Daoy (cell line): ENCODE measurements around the gene ELOVL5. TPM values are rescaled to one million over a fixed set of nuclear protein-coding genes. Genes with fewer than 3 reads are reported as not detected.

Experiments used
- DNase-seq: peaks from one replicate; pipeline ENCODE4 v3.0.0-alpha.2; 2015; ENCODE audit warnings: low read depth
- total RNA-seq: library from RNA; depleted of rRNA; stranded (reverse); fragments of >200 nt; shearing (Covaris generic); gene quantifications from 2 replicates; pipeline ENCODE4 v1.2.3, GENCODE V29; 2014; rRNA removed

ELOVL5 gene
- total RNA-seq, 1 experiment from 2014 or later: 83.2 TPM

DNA sequence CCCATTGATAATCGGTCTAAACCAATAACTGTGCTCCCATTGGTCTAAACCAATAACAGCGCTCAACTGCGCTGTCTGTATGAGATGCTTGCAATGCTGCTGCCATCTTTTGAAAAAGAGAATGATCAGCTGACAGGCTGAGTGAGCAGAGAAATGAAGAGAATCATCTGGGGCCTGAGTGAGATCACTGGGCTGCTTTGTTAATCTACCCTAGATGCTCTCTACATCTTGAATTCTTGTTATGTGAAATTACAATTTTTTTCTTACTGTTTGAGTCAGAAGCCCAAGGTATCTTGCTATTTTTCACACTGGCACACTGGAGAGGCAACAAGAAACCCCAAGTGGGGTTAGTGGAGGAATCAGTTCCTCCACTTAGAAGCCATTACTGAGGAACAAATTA, 108.6 kb downstream of the ELOVL5 start:
- no peak for DNase-seq

DNA sequence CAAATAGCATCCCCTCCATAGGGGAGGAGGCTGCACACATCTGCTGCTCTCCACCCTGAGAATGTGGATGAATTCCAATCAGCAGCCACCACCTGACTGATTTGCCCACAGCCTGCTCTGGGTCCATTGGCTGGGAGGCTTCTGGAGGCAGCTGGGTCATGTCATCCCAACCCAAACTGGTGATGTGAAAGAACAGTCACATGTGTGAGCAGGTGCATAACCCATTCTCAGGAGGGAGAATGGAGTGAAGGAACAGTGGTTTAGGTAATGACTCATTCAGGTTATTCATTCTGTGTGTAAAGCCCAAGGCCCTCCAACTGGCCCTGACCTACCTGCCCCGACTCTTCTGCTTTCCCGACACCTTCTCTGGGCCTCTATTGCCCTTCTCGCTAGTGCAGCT, 109.2 kb downstream of the ELOVL5 start:
- no peak for DNase-seq

DNA sequence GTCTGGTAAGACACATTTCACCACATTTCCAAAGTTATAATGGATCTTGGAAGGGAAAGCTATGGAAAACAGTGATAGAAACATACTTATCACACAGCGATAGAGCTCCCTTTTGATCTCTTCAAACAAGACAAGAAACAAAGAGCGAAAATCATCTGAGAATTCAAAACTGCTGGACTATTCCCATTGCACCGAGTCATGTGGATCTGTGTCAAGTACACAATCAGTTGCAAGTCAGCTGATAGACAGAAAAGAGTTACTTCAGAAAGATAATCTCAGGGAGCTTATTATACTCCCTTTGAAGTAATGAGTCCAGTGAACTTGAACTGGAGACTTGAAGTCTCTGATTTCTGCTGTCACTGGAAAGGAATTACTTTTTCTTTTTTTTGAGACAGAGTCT, 110.4 kb downstream of the ELOVL5 start:
- no peak for DNase-seq

DNA sequence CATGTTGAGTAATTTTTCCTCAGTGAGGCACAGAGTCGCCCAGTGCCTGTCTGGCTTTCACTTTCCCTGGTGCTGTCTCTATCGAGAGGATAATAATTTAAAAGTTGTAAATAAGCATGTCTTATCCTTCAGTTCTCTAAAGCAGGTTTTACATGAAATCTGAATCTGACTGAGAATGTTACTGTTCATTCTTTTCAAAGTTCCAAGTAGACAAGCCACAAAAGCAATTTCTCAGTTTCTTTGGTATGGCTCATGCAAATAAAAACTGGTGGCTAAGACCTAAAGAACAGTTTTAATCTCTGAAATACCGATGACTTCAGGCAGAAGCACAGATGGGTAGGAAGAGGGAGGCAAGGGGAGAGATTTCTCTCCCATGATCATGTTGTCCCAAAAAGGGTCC, 112.5 kb downstream of the ELOVL5 start:
- DNase-seq: no peak

DNA sequence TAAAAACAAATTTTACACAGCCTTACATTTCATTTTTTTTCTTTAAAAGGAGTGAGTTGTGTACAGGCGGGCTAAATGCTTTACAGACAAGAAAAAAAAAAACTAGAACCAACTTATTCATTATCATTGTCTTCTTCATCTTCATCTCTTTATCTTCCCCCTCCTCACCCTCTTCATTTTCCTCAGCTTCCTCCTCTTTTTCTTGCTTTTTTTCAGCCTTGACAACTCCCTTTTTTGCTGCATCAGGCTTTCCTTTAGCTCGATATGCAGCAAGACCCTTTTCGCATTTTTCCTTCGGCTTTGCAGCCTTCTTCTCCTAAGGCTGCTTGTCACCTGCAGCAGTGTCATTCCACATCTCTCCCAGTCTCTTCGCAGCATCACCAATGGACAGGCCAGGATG, 113.2 kb downstream of the ELOVL5 start:
- DNase-seq: no peak

DNA sequence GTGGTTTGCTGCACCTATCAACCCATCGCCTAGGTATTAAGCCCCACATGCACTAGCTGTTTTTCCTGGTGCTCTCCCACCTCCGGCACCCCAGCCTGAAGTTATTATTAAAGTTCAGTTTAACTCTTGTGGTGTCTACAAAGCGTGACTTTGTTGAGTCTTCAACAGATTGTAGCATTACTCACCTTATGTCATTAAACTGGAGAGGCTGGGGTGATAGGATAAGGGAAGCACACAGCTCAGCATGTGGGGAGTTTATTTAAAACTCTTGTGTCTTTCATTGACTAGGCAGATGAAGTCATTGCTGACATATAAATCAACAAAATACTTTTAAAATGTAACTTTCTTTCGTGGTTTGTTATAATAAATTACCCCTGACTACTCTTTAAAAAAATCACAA, 115.4 kb downstream of the ELOVL5 start:
- DNase-seq: peak; percentile 82

DNA sequence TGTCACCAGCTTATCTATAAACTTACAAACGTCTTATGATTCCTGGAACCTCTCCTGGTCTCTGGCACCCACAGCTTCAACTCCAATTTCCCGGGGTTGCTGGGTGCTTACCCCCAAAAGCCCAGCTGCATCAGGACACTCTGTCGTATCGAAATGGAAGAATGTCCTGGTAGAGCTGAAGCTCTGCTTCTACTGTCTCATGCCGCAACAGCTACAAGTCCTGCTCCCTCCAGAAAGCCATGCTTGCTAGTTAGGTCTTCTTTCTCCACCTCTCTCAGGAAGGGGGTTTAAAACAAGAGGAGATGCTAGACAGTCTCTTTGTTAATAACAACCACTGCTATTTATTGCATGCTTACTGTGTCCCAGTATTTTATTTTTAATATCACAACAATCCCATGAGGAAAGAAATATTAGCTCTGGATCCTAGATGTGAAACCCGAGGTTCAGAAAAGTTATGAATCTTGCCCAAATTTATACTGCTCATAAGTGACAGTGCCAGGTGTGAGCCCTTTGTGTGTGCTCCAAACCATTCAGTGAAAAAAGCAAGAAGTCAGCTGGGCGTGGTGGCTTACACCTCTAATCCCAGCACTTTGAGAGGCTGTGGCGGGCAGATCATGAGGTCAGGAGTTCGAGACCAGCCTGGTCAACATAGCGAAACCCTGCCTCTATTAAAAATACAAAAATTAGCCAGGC, 117.8 kb downstream of the ELOVL5 start:
- no peak for DNase-seq

DNA sequence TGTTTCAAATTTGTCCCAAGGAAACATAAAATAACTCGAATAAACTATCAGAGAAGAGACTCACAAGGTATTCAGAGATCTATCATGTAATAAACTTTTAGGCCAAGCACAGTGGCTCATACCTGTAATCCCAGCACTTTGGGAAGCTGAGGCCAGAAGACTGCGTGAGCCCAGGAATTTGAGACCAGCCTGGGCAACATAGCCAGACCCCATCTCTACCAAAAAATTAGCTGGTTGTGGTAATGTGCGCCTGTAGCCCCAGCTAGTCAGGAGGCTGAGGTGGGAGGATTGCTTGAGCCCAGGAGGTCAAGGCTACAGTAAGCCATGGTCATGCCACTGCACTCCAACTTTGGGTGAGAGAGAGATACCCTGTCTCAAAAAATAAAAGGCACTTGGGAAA, 120.9 kb downstream of the ELOVL5 start:
- no peak for DNase-seq

DNA sequence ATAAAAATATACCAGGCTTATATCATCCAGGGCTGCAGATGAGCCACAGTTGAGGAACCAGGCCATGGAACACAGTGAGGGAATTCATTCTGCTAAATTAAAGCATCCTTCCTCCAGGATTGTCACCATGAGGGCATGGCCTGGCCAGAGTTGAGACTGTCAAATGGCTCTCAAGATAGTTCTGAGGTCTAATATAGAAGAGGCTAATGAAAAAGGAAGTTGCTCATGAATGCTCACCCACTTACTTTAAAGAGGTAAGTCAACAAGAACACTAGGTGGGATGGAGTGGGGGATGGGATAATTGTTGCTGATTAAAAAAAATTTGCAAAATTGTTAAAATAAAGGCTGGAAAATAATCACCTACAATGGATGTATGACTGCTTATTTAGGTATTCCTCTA, 128.1 kb downstream of the ELOVL5 start:
- DNase-seq: no peak

Other genes with a start within 250 kb of the ELOVL5 start
- gene GCM1, start 200.1 kb downstream of the ELOVL5 start, total RNA-seq: 0.23 TPM in 1 of 2 replicates, not detected in the other
- 40.1 and 55.0 TPM in 2 replicates for gene GCLC, start 196.2 kb upstream of the ELOVL5 start, total RNA-seq